WTC11 (cell line): ENCODE measurements around the gene BLOC1S5. TPM values are rescaled to one million over a fixed set of nuclear protein-coding genes. Genes with fewer than 3 reads are reported as not detected.

Source experiments
- ATAC-seq: fragments of 200-7000 bp; cut with Tn5 transposase; 2 replicates; pipeline ENCODE4 v1.10.0; 2021; ENCODE audit warnings: mild to moderate bottlenecking, moderate library complexity
- CTCF ChIA-PET: fragments of 300-600 bp; sonication (Branson Sonifier 250); formaldehyde crosslinking; loops from one replicate; lab custom pipeline; 2021; ENCODE audit warnings: antibody characterized with exemption; lab: Charles Lee
- POLR2A ChIA-PET: fragments of 350-600 bp; sonication (Branson Sonifier 250); formaldehyde crosslinking; loops from one replicate; lab custom pipeline; 2021; ENCODE audit warnings: antibody characterized with exemption; lab: Charles Lee
- DNase-seq: peaks from one replicate; pipeline ENCODE4 v3.0.0; 2021; ENCODE audit warnings: low spot score
- H3K27ac Mint-ChIP-seq: 2 replicates; pipeline ENCODE4 v1.8.0; 2021; ENCODE audit warnings: mixed read lengths
- H3K27me3 Mint-ChIP-seq: 2 replicates; pipeline ENCODE4 v1.8.0; 2021; ENCODE audit warnings: low read depth, mild to moderate bottlenecking, moderate library complexity, mixed read lengths
- H3K36me3 Mint-ChIP-seq: 2 replicates; pipeline ENCODE4 v1.8.0; 2021; ENCODE audit warnings: mixed read lengths
- H3K4me1 Mint-ChIP-seq: 2 replicates; pipeline ENCODE4 v1.8.0; 2022; ENCODE audit warnings: mixed read lengths
- H3K4me3 Mint-ChIP-seq: 2 replicates; pipeline ENCODE4 v1.8.0; 2021; ENCODE audit warnings: mild to moderate bottlenecking, moderate library complexity, mixed read lengths
- H3K9me3 Mint-ChIP-seq: 2 replicates; pipeline ENCODE4 v1.8.0; 2021; ENCODE audit warnings: mixed read lengths
- ATF1 ChIP-seq: sonication (generic); formaldehyde crosslinking; IDR thresholded peaks from 2 replicates; pipeline ENCODE4 v1.8.1; 2023; ENCODE audit warnings: mild to moderate bottlenecking, moderate library complexity, missing genetic modification reagents
- GRHL2 ChIP-seq: fragments of 250-450 bp; sonication (Bioruptor Pico); IDR thresholded peaks from 2 replicates; pipeline ENCODE4 v1.8.0; 2022; ENCODE audit warnings: mild to moderate bottlenecking, moderate library complexity; ENCODE audit not compliant: insufficient replicate concordance, severe bottlenecking
- MLX ChIP-seq: sonication (generic); formaldehyde crosslinking; IDR thresholded peaks from 2 replicates; pipeline ENCODE4 v1.8.1; 2023; ENCODE audit warnings: mild to moderate bottlenecking, missing genetic modification reagents, moderate library complexity
- PRRX2 ChIP-seq: fragments of 250-450 bp; sonication (Bioruptor Pico); IDR thresholded peaks from 2 replicates; pipeline ENCODE4 v1.8.0; 2021; ENCODE audit warnings: mild to moderate bottlenecking
- SMAD3 ChIP-seq: sonication (generic); formaldehyde crosslinking; IDR thresholded peaks from 2 replicates; pipeline ENCODE4 v1.8.0; 2022; ENCODE audit warnings: missing genetic modification reagents, mild to moderate bottlenecking, borderline replicate concordance
- SP1 ChIP-seq: sonication (generic); formaldehyde crosslinking; conservative IDR thresholded peaks from 2 replicates; pipeline ENCODE4 v1.8.1; 2022; ENCODE audit warnings: missing genetic modification reagents
- USF2 ChIP-seq: sonication (generic); formaldehyde crosslinking; IDR thresholded peaks from 2 replicates; pipeline ENCODE4 v1.8.1; 2023; ENCODE audit warnings: mild to moderate bottlenecking, missing genetic modification reagents, moderate library complexity
- ZNF138 ChIP-seq: sonication (generic); formaldehyde crosslinking; conservative IDR thresholded peaks from 2 replicates; pipeline ENCODE4 v1.8.1; 2022; ENCODE audit warnings: mild to moderate bottlenecking, moderate library complexity, missing genetic modification reagents
- ZNF219 ChIP-seq: sonication (generic); formaldehyde crosslinking; IDR thresholded peaks from 2 replicates; pipeline ENCODE4 v1.8.0; 2023; ENCODE audit warnings: missing genetic modification reagents, mild to moderate bottlenecking, borderline replicate concordance
- ZNF263 ChIP-seq: sonication (generic); formaldehyde crosslinking; IDR thresholded peaks from 2 replicates; pipeline ENCODE4 v1.8.1; 2022; ENCODE audit warnings: low read depth, mild to moderate bottlenecking, moderate library complexity, missing genetic modification reagents
- ZNF416 ChIP-seq: fragments of 250-450 bp; sonication (Bioruptor Pico); IDR thresholded peaks from 2 replicates; pipeline ENCODE4 v1.9.0; 2021; ENCODE audit warnings: mild to moderate bottlenecking, inconsistent platforms
- total RNA-seq: library from RNA; stranded (reverse); gene quantifications from 3 replicates; pipeline ENCODE4 v1.2.3, GENCODE V29; 2021
- TF ChIP-seq, protein P1 (sequence below): fragments of 250-450 bp; sonication (Bioruptor Pico); IDR thresholded peaks from 2 replicates; pipeline ENCODE4 v1.9.0; 2021; ENCODE audit warnings: mild to moderate bottlenecking
- TF ChIP-seq, protein P2 (sequence below): sonication (generic); formaldehyde crosslinking; IDR thresholded peaks from 2 replicates; pipeline ENCODE4 v1.8.0; 2023; ENCODE audit warnings: missing genetic modification reagents, mild to moderate bottlenecking, borderline replicate concordance
- TF ChIP-seq, protein P3 (sequence below): sonication (generic); formaldehyde crosslinking; IDR thresholded peaks from 2 replicates; pipeline ENCODE4 v1.8.0; 2022; ENCODE audit warnings: mild to moderate bottlenecking, missing genetic modification reagents
- TF ChIP-seq, protein P4 (sequence below): sonication (generic); formaldehyde crosslinking; conservative IDR thresholded peaks from 2 replicates; pipeline ENCODE4 v1.8.1; 2023; ENCODE audit warnings: mild to moderate bottlenecking, low read depth, missing genetic modification reagents, moderate library complexity
- TF ChIP-seq, protein P5 (sequence below): sonication (generic); formaldehyde crosslinking; IDR thresholded peaks from 2 replicates; pipeline ENCODE4 v1.8.0; 2023; ENCODE audit warnings: mild to moderate bottlenecking, missing genetic modification reagents

The BLOC1S5 gene
- total RNA-seq, 1 experiment from 2014 or later, result 17.9 TPM

GRCh38 chr6:8026800-8027199 lies 37.4 kb downstream of the BLOC1S5 start (continued):
- TF ChIP-seq, protein P1, sequence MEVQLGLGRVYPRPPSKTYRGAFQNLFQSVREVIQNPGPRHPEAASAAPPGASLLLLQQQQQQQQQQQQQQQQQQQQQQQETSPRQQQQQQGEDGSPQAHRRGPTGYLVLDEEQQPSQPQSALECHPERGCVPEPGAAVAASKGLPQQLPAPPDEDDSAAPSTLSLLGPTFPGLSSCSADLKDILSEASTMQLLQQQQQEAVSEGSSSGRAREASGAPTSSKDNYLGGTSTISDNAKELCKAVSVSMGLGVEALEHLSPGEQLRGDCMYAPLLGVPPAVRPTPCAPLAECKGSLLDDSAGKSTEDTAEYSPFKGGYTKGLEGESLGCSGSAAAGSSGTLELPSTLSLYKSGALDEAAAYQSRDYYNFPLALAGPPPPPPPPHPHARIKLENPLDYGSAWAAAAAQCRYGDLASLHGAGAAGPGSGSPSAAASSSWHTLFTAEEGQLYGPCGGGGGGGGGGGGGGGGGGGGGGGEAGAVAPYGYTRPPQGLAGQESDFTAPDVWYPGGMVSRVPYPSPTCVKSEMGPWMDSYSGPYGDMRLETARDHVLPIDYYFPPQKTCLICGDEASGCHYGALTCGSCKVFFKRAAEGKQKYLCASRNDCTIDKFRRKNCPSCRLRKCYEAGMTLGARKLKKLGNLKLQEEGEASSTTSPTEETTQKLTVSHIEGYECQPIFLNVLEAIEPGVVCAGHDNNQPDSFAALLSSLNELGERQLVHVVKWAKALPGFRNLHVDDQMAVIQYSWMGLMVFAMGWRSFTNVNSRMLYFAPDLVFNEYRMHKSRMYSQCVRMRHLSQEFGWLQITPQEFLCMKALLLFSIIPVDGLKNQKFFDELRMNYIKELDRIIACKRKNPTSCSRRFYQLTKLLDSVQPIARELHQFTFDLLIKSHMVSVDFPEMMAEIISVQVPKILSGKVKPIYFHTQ (CRISPR knock-in tag), result no peak
- TF ChIP-seq, protein P2, sequence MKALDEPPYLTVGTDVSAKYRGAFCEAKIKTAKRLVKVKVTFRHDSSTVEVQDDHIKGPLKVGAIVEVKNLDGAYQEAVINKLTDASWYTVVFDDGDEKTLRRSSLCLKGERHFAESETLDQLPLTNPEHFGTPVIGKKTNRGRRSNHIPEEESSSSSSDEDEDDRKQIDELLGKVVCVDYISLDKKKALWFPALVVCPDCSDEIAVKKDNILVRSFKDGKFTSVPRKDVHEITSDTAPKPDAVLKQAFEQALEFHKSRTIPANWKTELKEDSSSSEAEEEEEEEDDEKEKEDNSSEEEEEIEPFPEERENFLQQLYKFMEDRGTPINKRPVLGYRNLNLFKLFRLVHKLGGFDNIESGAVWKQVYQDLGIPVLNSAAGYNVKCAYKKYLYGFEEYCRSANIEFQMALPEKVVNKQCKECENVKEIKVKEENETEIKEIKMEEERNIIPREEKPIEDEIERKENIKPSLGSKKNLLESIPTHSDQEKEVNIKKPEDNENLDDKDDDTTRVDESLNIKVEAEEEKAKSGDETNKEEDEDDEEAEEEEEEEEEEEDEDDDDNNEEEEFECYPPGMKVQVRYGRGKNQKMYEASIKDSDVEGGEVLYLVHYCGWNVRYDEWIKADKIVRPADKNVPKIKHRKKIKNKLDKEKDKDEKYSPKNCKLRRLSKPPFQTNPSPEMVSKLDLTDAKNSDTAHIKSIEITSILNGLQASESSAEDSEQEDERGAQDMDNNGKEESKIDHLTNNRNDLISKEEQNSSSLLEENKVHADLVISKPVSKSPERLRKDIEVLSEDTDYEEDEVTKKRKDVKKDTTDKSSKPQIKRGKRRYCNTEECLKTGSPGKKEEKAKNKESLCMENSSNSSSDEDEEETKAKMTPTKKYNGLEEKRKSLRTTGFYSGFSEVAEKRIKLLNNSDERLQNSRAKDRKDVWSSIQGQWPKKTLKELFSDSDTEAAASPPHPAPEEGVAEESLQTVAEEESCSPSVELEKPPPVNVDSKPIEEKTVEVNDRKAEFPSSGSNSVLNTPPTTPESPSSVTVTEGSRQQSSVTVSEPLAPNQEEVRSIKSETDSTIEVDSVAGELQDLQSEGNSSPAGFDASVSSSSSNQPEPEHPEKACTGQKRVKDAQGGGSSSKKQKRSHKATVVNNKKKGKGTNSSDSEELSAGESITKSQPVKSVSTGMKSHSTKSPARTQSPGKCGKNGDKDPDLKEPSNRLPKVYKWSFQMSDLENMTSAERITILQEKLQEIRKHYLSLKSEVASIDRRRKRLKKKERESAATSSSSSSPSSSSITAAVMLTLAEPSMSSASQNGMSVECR (CRISPR knock-in tag), result no peak
- no peak for TF ChIP-seq SMAD3 (CRISPR knock-in tag)
- no peak for TF ChIP-seq ZNF263
- no peak for TF ChIP-seq ZNF416
- TF ChIP-seq, protein P3, sequence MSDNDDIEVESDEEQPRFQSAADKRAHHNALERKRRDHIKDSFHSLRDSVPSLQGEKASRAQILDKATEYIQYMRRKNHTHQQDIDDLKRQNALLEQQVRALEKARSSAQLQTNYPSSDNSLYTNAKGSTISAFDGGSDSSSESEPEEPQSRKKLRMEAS (CRISPR knock-in tag), result no peak

DNA sequence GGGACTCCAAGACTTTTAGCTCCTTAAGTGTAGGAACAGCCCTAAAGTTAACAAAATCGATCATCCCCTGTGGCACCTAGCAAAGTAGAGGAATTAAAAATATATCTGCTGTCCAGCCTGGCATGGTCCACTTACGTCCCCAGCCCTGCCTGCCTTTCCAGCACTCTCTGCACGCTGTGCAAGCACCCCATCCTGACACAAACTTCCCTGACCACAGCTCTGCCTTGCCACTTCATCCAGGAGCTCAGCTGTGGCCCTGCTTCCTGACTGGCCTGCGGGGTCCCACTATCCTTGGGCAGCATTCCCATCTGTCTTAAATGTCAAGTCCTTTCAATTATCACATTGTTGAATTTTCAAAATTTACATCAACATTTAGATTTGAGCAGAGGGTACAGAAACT lies 39.0 kb downstream of the BLOC1S5 start:
- Mint-ChIP-seq H3K27ac (no peak overlapping the region), H3K27me3 (no peaks in the 10 kb centered on the region), H3K36me3 (peaks cover 8% of the 10 kb centered on the region), H3K4me3 (no peak overlapping the region), H3K9me3 (peaks cover 4% of the 10 kb centered on the region; the same call in 1 of the 2 replicates), H3K4me1 (peaks cover 10% of the 10 kb centered on the region)
- ChIA-PET POLR2A (interaction anchor here (0.6 kb wide), 1 partner anchor 16 kb away, joined by 7 read pairs; no protein-coding TSS in a partner anchor), CTCF (interaction anchor here (0.5 to 0.9 kb wide), 2 partner anchors 19 to 104 kb away, joined by 3 to 4 read pairs; no protein-coding TSS in a partner anchor)
- ATAC-seq (no peak), DNase-seq (no peak)
- TF ChIP-seq ATF1 (CRISPR knock-in tag), result no peak
- TF ChIP-seq GRHL2 (CRISPR knock-in tag), result no peak
- no peak for TF ChIP-seq SP1 (CRISPR knock-in tag)
- TF ChIP-seq, protein P2 (CRISPR knock-in tag), result no peak
- TF ChIP-seq, protein P4, sequence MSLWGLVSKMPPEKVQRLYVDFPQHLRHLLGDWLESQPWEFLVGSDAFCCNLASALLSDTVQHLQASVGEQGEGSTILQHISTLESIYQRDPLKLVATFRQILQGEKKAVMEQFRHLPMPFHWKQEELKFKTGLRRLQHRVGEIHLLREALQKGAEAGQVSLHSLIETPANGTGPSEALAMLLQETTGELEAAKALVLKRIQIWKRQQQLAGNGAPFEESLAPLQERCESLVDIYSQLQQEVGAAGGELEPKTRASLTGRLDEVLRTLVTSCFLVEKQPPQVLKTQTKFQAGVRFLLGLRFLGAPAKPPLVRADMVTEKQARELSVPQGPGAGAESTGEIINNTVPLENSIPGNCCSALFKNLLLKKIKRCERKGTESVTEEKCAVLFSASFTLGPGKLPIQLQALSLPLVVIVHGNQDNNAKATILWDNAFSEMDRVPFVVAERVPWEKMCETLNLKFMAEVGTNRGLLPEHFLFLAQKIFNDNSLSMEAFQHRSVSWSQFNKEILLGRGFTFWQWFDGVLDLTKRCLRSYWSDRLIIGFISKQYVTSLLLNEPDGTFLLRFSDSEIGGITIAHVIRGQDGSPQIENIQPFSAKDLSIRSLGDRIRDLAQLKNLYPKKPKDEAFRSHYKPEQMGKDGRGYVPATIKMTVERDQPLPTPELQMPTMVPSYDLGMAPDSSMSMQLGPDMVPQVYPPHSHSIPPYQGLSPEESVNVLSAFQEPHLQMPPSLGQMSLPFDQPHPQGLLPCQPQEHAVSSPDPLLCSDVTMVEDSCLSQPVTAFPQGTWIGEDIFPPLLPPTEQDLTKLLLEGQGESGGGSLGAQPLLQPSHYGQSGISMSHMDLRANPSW (CRISPR knock-in tag), result no peak
- TF ChIP-seq PRRX2 (CRISPR knock-in tag), result no peak
- TF ChIP-seq ZNF138, result no peak
- TF ChIP-seq, protein P5, sequence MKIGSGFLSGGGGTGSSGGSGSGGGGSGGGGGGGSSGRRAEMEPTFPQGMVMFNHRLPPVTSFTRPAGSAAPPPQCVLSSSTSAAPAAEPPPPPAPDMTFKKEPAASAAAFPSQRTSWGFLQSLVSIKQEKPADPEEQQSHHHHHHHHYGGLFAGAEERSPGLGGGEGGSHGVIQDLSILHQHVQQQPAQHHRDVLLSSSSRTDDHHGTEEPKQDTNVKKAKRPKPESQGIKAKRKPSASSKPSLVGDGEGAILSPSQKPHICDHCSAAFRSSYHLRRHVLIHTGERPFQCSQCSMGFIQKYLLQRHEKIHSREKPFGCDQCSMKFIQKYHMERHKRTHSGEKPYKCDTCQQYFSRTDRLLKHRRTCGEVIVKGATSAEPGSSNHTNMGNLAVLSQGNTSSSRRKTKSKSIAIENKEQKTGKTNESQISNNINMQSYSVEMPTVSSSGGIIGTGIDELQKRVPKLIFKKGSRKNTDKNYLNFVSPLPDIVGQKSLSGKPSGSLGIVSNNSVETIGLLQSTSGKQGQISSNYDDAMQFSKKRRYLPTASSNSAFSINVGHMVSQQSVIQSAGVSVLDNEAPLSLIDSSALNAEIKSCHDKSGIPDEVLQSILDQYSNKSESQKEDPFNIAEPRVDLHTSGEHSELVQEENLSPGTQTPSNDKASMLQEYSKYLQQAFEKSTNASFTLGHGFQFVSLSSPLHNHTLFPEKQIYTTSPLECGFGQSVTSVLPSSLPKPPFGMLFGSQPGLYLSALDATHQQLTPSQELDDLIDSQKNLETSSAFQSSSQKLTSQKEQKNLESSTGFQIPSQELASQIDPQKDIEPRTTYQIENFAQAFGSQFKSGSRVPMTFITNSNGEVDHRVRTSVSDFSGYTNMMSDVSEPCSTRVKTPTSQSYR (CRISPR knock-in tag), result no peak
- TF ChIP-seq ZNF219 (CRISPR knock-in tag), result no peak
- no peak for TF ChIP-seq MLX
- no peak for TF ChIP-seq USF2 (CRISPR knock-in tag)
